BLaER1 (cell line): ENCODE data around the gene LRIG1.
A peak's percentile ranks its signal among the peaks of the same experiment; 100 is the strongest.

ENCODE experiments used
- H3K27ac ChIP-seq: shearing (Covaris generic); formaldehyde crosslinking; 2 replicates; pipeline ENCODE4 v1.8.1; 2022
- H3K27me3 ChIP-seq: shearing (Covaris generic); formaldehyde crosslinking; 2 replicates; pipeline ENCODE4 v1.8.1; 2022
- H3K36me3 ChIP-seq: shearing (Covaris generic); formaldehyde crosslinking; 2 replicates; pipeline ENCODE4 v1.8.1; 2022
- H3K4me1 ChIP-seq: shearing (Covaris generic); formaldehyde crosslinking; 2 replicates; pipeline ENCODE4 v1.8.1; 2022
- H3K4me2 ChIP-seq: shearing (Covaris generic); formaldehyde crosslinking; 2 replicates; pipeline ENCODE4 v1.8.1; 2022
- H3K4me3 ChIP-seq: shearing (Covaris generic); formaldehyde crosslinking; 2 replicates; pipeline ENCODE4 v1.8.1; 2022
- H3K9ac ChIP-seq: shearing (Covaris generic); formaldehyde crosslinking; 2 replicates; pipeline ENCODE4 v1.8.1; 2022
- H3K9me3 ChIP-seq: shearing (Covaris generic); formaldehyde crosslinking; 2 replicates; pipeline ENCODE4 v1.8.1; 2022
- H4K20me1 ChIP-seq: shearing (Covaris generic); formaldehyde crosslinking; 2 replicates; pipeline ENCODE4 v1.8.1; 2022
- Cebpa-rat ChIP-seq: shearing (Covaris generic); IDR thresholded peaks from 2 replicates; pipeline ENCODE4 v1.8.1; 2022

LRIG1 gene

DNA sequence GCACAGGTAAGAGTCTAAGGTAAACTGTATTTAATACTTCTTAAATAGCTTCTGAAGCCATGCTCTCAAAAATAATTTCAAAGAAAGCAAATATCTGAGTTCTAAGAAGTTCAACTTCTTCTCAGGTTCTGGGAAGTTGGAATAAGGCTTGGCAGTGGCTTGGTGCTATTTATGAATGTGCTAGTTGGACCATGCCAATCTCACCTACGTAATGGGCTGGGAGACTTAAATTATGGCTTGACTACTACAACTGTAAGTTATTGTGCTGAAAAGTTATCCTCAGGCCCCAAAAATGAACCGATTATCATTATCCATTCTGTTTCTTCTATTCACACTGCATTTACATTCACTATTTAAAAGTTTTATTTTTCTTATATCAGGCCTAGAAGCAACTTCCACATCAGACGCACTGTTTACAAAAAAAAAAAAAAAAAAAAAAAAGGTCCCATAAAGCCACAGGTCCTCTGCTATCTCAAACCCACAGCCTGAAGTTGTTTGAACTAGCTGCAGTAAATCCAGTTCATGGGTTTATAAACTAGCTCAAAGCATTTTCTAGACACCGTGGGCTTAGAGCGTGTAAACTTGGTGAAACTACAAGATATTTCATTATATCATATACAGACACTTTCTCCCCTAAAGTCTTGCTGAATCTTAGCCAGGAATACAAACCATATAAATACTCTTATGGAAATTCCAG, 3.4 kb downstream of the LRIG1 start:
- Histone ChIP-seq H3K36me3 (no peaks in the 10 kb centered on the region; the same call in 1 of the 2 replicates), H3K27me3 (no peaks in the 10 kb centered on the region), H4K20me1 (peaks cover 55% of the 10 kb centered on the region), H3K4me2 (peak overlapping the region; percentile 84), H3K9me3 (no peaks in the 10 kb centered on the region), H3K4me1 (peaks cover 71% of the 10 kb centered on the region), H3K27ac (peak overlapping the region; percentile 93), H3K9ac (peak overlapping the region; percentile 95), H3K4me3 (peak overlapping the region; percentile 98)
- TF ChIP-seq Cebpa-rat = no peak

DNA sequence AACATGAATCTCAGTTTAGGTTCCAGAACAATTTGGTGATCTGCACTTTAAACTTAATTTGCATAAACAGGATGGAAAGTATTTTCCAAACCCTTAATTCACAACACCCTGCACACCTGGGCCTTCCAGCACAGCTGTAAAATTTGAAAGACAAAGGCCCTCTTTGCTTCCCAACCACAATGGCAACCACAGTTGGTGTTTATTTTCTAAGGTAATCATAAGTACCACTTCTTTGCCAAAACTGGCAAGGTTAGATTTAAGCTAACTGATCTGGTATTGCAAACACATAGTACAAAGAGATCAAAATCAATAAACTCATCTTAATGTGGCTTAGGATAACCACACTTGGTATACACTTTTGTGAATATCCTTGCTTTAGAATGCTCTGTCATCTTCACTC, 4.1 kb downstream of the LRIG1 start:
- Histone ChIP-seq H4K20me1 (peaks cover 55% of the 10 kb centered on the region), H3K36me3 (no peaks in the 10 kb centered on the region; the same call in 1 of the 2 replicates), H3K4me2 (peak overlapping the region; percentile 84), H3K9me3 (no peaks in the 10 kb centered on the region), H3K27me3 (no peaks in the 10 kb centered on the region), H3K9ac (peak overlapping the region; percentile 95), H3K4me1 (peaks cover 71% of the 10 kb centered on the region), H3K27ac (peak overlapping the region; percentile 93), H3K4me3 (peak overlapping the region; percentile 98)
- no peak for TF ChIP-seq Cebpa-rat

DNA sequence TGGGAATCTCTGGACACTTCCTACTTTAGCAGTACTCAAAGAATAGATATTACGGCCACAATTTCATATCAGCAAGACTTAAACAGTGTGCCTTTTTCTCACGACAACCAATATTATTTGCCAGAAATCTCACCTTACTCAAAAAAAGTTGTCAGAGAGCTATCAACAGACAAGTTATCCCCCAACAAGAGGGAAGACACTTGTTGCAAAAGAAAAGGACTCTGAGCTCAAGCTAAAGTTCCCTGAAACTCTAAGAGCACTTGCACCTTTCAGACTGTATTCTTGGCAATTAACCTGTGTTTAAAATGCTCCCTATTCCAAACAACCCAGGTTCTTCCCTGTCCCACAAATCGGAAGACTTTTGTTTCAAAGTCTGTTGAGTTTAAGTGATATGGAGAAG, 4.5 kb downstream of the LRIG1 start:
- Histone ChIP-seq H4K20me1 (peaks cover 55% of the 10 kb centered on the region), H3K4me3 (peak overlapping the region; percentile 98), H3K4me1 (peaks cover 71% of the 10 kb centered on the region), H3K4me2 (peak overlapping the region; percentile 84), H3K9me3 (no peaks in the 10 kb centered on the region), H3K27me3 (no peaks in the 10 kb centered on the region), H3K27ac (peak overlapping the region; percentile 93), H3K36me3 (no peaks in the 10 kb centered on the region; the same call in 1 of the 2 replicates), H3K9ac (peak overlapping the region; percentile 95)
- no peak for TF ChIP-seq Cebpa-rat

DNA sequence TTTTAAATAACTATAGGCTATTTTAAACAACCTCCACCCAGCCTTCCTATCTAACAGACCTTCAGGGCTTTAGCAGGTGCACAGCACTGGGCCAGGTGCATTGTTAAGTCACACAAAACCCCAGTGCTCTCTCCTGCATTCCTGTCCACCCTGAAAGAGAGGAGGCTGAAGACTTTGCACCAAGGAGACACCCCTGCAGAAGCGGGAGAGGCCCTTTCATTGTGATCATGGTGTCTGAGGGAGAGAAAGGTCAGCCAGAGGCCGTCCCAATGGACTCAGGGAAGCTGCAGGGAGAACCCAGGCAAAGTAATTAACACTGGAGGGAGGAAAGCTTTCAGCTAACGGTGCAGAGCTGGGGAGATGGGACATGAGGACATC, 5.2 kb downstream of the LRIG1 start:
- Histone ChIP-seq H3K36me3 (no peaks in the 10 kb centered on the region; the same call in 1 of the 2 replicates), H3K27me3 (no peaks in the 10 kb centered on the region), H3K27ac (peak overlapping the region; percentile 93), H4K20me1 (peaks cover 54% of the 10 kb centered on the region), H3K4me1 (peaks cover 78% of the 10 kb centered on the region), H3K9ac (peak overlapping the region; percentile 95), H3K9me3 (no peaks in the 10 kb centered on the region), H3K4me3 (peak overlapping the region; percentile 98), H3K4me2 (peak overlapping the region; percentile 84)
- TF ChIP-seq Cebpa-rat = no peak

DNA sequence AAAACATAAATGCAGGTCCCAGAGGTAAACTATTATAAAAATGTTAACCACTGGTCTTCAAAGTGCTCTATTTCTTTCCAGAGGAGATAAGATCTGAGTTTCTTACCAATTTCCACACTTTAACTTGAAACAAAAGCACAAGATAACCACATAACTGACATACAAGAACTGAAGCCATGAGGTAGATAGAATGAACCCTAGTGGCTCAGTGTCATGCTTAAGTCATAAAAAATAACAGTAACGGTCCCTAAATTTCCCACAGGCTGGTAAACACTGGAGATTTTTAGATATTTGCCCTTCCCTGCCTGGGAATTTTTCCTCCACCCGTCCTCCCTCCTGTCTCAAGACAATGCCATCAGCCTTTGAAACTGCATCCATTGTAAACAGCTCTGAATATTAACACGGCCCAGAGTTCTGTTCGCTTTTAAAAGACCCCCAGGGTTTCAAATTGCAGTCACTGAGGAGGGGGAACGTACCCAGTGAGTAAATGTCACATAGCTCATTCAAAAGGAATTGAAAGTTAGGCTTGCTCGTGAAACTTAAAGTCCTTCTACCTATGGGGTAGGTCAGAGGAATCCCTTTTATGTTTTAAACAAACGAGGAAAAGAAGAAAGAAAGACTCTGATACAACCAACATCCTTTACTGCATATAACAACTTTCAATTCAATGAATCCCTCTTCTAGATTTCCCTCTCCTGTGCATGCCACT, 5.7 kb downstream of the LRIG1 start:
- peaks cover 83% of the 10 kb centered on the region for H3K4me1 ChIP-seq
- H3K9ac ChIP-seq = peak overlapping the region; percentile 95
- no peaks in the 10 kb centered on the region for H3K27me3 ChIP-seq
- H3K9me3 ChIP-seq = no peaks in the 10 kb centered on the region
- H3K27ac ChIP-seq = peak overlapping the region; percentile 93
- no peaks in the 10 kb centered on the region; the same call in 1 of the 2 replicates for H3K36me3 ChIP-seq
- no peak for TF ChIP-seq Cebpa-rat
- peak overlapping the region; percentile 84 for H3K4me2 ChIP-seq
- peak overlapping the region; percentile 98 for H3K4me3 ChIP-seq
- H4K20me1 ChIP-seq = peaks cover 48% of the 10 kb centered on the region

DNA sequence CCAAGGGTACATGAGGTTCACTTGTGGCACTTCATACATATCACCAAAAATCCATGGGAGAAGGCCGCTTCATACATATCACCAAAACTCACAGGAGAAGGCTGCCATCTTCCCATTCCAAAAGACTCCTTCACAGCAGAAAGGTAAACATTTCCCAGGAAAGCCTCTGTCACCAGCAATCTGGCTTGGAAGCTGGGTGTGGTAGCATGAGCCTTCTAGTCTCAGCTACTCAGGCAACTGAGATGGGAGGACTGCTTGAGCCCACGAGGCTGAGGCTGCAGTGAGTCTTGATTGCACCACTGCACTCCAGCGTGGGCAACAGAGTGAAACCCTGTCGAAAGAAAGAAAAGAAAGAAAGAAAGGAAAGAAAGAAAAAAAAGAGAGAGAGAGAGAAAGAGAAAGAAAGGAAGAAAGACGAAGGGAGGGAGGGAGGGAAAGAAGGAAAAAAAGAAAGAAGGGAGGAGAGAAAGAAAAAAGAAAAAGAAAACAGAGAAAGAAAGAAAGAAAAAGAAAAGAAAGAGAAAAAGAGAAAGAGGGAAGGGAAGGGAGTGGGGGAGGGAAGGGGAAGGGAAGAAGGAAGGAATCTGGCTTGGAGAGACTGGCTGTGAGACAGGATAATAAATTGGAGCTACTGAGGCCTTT, 7.2 kb downstream of the LRIG1 start:
- peak overlapping the region; percentile 84 for H3K4me2 ChIP-seq
- H3K36me3 ChIP-seq = no peaks in the 10 kb centered on the region; the same call in 1 of the 2 replicates
- H3K27me3 ChIP-seq = no peaks in the 10 kb centered on the region
- peaks cover 35% of the 10 kb centered on the region for H4K20me1 ChIP-seq
- no peaks in the 10 kb centered on the region for H3K9me3 ChIP-seq
- no peak overlapping the region for H3K4me3 ChIP-seq
- H3K27ac ChIP-seq = peak overlapping the region; percentile 93
- peaks cover 99% of the 10 kb centered on the region for H3K4me1 ChIP-seq
- TF ChIP-seq Cebpa-rat = no peak
- peak overlapping the region; percentile 38; the same call in 1 of the 2 replicates for H3K9ac ChIP-seq

DNA sequence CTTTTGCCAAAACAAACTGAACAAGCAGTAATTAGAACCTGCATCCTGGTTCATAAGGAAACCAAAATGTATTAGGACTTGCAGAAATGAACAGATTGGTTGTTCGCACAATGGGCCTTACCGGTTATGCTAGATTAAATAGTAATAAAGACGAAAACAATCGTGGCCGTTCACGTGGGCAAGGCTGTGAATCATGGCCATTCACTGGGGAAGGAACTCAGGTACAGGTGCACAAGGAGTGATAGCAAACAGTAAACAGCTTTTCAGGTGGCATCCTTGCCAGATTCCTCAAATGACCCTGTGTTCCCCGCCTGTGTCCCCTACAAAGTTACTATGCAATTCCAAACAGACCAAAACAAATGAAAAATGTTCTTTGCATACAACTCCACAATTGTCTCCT, 8.2 kb downstream of the LRIG1 start:
- no peaks in the 10 kb centered on the region for H3K9me3 ChIP-seq
- H3K27me3 ChIP-seq = no peaks in the 10 kb centered on the region
- TF ChIP-seq Cebpa-rat = no peak
- H3K27ac ChIP-seq = peak overlapping the region; percentile 79
- H3K4me1 ChIP-seq = peaks cover 99% of the 10 kb centered on the region
- H3K36me3 ChIP-seq = no peaks in the 10 kb centered on the region; the same call in 1 of the 2 replicates
- H3K9ac ChIP-seq = peak overlapping the region; percentile 43
- H4K20me1 ChIP-seq = peaks cover 26% of the 10 kb centered on the region
- H3K4me3 ChIP-seq = no peak overlapping the region
- peak overlapping the region; percentile 80 for H3K4me2 ChIP-seq

DNA sequence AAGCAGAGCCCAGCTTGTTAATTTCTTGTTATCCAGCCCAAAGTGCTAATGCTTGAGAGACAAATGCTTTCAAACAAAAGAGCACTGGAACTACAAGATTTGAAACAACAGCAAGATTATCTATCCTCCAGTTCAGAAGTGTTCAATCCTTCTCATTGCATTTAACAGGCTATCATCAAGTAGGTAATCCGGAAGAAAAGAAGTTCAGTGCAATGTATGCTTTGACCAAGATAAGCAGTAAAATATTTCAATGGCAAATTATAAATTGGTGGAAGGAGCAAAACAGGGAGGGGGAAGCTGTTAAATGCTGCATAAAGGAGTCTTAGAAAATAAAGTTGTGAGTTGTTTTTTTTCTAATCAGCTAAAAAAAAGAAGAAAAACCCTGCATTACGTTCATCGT, 8.8 kb downstream of the LRIG1 start:
- no peaks in the 10 kb centered on the region for H3K9me3 ChIP-seq
- H3K9ac ChIP-seq = peak overlapping the region; percentile 43
- peak overlapping the region; percentile 79 for H3K27ac ChIP-seq
- H4K20me1 ChIP-seq = peaks cover 20% of the 10 kb centered on the region
- peak overlapping the region; percentile 80 for H3K4me2 ChIP-seq
- H3K4me1 ChIP-seq = peaks cover 99% of the 10 kb centered on the region
- TF ChIP-seq Cebpa-rat = no peak
- H3K4me3 ChIP-seq = no peak overlapping the region
- H3K36me3 ChIP-seq = no peaks in the 10 kb centered on the region; the same call in 1 of the 2 replicates
- H3K27me3 ChIP-seq = no peaks in the 10 kb centered on the region

DNA sequence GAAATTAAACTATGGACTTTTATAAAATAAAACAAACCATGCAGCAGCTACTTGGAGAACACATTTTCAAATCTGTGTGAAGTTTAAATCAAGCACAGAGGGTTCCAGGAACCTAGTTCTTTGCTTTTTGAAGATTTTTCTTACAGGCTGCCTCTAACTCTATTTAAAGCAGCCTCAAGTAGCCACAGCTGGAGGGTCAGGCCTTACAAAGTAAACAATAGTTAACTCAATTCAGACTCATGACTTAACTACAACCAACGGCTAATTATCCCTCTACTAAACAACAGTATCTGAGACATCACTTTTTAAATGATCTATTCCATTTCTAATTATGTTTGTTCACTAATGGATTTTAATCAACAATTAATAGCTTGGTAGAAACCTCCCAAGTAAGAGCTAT, 9.8 kb downstream of the LRIG1 start:
- peak overlapping the region; percentile 54 for H3K4me3 ChIP-seq
- H3K9ac ChIP-seq = peak overlapping the region; percentile 72
- H3K4me1 ChIP-seq = peaks cover 99% of the 10 kb centered on the region

More for the DNA sequence above, 9.8 kb downstream of the LRIG1 start:
- peak overlapping the region; percentile 80 for H3K4me2 ChIP-seq
- no peaks in the 10 kb centered on the region for H3K9me3 ChIP-seq
- peak overlapping the region; percentile 79 for H3K27ac ChIP-seq
- H3K27me3 ChIP-seq = no peaks in the 10 kb centered on the region
- no peaks in the 10 kb centered on the region; the same call in 1 of the 2 replicates for H3K36me3 ChIP-seq
- H4K20me1 ChIP-seq = peaks cover 9% of the 10 kb centered on the region
- no peak for TF ChIP-seq Cebpa-rat
